ENCODE results near the gene SRCAP.

The SRCAP gene

GRCh38 chr16:30775131-30775391 lies 76.1 kb downstream of the SRCAP start:
- no peak for DNase-seq (ENCODE audit: low read depth)
- H3K4me3 ChIP-seq (ENCODE audit: low read length), result peak overlapping the region; percentile 77
- TF ChIP-seq, protein P1, sequence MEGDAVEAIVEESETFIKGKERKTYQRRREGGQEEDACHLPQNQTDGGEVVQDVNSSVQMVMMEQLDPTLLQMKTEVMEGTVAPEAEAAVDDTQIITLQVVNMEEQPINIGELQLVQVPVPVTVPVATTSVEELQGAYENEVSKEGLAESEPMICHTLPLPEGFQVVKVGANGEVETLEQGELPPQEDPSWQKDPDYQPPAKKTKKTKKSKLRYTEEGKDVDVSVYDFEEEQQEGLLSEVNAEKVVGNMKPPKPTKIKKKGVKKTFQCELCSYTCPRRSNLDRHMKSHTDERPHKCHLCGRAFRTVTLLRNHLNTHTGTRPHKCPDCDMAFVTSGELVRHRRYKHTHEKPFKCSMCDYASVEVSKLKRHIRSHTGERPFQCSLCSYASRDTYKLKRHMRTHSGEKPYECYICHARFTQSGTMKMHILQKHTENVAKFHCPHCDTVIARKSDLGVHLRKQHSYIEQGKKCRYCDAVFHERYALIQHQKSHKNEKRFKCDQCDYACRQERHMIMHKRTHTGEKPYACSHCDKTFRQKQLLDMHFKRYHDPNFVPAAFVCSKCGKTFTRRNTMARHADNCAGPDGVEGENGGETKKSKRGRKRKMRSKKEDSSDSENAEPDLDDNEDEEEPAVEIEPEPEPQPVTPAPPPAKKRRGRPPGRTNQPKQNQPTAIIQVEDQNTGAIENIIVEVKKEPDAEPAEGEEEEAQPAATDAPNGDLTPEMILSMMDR (IDR thresholded peaks at IDR 0.05; ENCODE audit: insufficient read depth, low read depth, low read length, missing control alignments), result no peak

DNA sequence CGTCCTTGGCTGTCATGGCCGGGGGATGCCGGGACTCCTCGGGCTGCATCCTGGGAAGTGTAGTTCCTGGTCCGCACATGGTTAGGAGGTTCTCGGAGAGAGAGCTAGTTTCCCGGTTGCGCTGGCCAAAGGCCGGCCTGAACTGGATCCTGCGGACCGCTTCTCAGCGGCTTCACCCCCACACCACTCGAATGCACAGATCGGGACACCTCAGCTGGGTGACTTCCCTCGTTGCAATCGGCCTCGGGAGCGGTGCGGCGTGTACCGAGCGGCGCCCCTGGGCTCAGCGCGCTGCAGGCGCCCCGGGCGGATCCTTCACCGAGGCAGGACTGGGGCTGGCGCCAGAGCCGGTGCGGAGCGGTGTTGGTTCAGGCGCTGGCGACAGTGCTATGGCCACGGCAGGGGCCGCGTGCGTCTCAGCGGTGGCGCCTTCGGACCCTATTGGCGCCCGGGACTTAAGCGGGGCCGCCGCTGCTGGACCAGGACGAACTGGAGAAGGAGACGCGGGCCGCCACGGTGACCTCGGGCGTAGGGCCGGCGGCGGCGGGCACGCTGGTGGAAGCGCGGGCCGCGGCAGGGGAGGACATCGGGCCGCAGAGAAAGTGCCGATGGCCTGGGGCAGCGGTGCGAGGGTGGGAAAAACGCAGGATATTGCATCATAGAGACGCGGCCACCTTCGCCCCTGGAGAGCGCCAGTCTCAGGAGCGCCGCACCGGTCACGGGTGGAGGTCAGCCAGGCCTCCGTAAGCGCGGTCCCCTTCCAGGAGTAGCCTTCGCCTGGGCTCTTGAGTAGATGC lies 76.6 kb downstream of the SRCAP start:
- H3K4me3 ChIP-seq (ENCODE audit: low read length), result peak overlapping the region; percentile 77
- TF ChIP-seq, protein P1 (IDR thresholded peaks at IDR 0.05; ENCODE audit: insufficient read depth, low read depth, low read length, missing control alignments), result no peak
- DNase-seq (ENCODE audit: low read depth), result peak; percentile 73

- no peak overlapping the region for H3K4me3 ChIP-seq (ENCODE audit: low read length)
- TF ChIP-seq, protein P1 (IDR thresholded peaks at IDR 0.05; ENCODE audit: insufficient read depth, low read depth, low read length, missing control alignments), result no peak
- no peak for DNase-seq (ENCODE audit: low read depth)
Measured at GRCh38 chr16:30777591-30778297, 78.8 kb downstream of the SRCAP start.

GRCh38 chr16:30778549-30779244 lies 79.7 kb downstream of the SRCAP start:
- no peak for DNase-seq (ENCODE audit: low read depth)
- TF ChIP-seq, protein P1 (IDR thresholded peaks at IDR 0.05; ENCODE audit: insufficient read depth, low read depth, low read length, missing control alignments), result no peak
- H3K4me3 ChIP-seq (ENCODE audit: low read length), result no peak overlapping the region

- TF ChIP-seq, protein P1 (IDR thresholded peaks at IDR 0.05; ENCODE audit: insufficient read depth, low read depth, low read length, missing control alignments), result no peak
- H3K4me3 ChIP-seq (ENCODE audit: low read length), result no peak overlapping the region
- no peak for DNase-seq (ENCODE audit: low read depth)
Measured at GRCh38 chr16:30779596-30779995, 80.6 kb downstream of the SRCAP start.

DNA sequence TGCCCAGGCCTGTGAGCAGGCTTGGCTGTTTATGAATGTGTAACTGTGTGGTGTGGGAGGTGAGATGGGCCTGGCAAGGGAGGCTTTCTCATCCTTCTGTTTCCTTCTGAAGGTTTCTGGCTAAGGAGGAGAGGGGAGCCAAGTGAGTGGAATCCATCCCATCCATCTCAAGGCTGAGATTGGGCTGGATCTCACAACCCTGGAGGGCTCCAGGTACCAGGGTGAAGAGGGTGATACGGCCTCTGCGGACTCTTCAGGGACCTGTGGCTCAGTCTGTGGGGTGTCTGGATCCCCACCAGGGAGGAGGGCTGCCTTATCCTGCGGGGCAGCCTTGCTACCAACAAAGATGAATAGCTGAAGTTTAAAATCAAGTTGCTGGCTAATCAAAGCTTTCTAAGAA lies 81.0 kb downstream of the SRCAP start:
- no peak overlapping the region for H3K4me3 ChIP-seq (ENCODE audit: low read length)
- DNase-seq (ENCODE audit: low read depth), result no peak
- TF ChIP-seq, protein P1 (IDR thresholded peaks at IDR 0.05; ENCODE audit: insufficient read depth, low read depth, low read length, missing control alignments), result no peak

Measured in epithelial cell of esophagus (primary cell).